ENCODE data around the gene CMC2. TPM values are rescaled to one million over a fixed set of nuclear protein-coding genes. Genes with fewer than 3 reads are reported as not detected.

CMC2 gene
- total and polyA plus RNA-seq, 2 of the 13 experiments (the other 11 are each of a cell fraction or from before 2014, with no cell fraction given), result 116 to 129 TPM

DNA sequence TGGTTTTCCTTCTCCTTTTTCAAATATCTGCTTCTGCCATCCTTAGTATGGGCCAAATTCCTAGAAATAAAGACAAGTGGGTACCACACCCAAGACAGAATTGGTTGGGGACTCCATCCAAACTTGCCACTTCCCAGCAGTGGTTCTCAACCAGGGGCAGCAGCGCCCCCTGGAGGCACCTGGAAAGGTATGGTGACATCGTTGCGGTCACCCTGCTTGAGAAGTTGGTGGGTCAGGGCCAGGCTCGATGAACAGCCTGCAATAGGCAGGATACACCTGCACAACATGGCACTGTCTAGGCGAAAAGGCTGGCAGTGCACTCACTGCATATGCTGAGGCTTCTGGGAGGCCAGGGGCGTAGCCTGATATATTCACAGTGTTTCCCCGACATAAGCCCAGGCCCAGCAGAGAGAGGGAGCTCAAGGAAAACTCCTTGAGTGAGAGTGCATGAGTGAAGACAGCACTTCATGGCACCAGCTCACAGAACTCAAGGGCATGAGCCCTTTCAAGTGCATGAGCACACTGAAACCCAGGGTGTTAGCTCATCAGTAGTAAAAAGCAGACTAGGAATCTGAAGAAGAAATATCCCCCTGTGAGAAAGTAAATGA is 57.7 kb downstream of the CMC2 start (continued):
- TF ChIP-seq, protein P1, sequence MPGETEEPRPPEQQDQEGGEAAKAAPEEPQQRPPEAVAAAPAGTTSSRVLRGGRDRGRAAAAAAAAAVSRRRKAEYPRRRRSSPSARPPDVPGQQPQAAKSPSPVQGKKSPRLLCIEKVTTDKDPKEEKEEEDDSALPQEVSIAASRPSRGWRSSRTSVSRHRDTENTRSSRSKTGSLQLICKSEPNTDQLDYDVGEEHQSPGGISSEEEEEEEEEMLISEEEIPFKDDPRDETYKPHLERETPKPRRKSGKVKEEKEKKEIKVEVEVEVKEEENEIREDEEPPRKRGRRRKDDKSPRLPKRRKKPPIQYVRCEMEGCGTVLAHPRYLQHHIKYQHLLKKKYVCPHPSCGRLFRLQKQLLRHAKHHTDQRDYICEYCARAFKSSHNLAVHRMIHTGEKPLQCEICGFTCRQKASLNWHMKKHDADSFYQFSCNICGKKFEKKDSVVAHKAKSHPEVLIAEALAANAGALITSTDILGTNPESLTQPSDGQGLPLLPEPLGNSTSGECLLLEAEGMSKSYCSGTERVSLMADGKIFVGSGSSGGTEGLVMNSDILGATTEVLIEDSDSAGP (CRISPR knock-in tag; IDR thresholded peaks at IDR 0.05; ENCODE audit: borderline replicate concordance), result no peak
- TF ChIP-seq NFATC3 (CRISPR knock-in tag; IDR thresholded peaks at IDR 0.05) (no peak), GABPB1 (CRISPR knock-in tag; IDR thresholded peaks at IDR 0.05) (peak; percentile 37; the same call in 1 of the 2 replicates), ZNF563 (CRISPR knock-in tag; IDR thresholded peaks at IDR 0.05) (no peak), ZNF772 (CRISPR knock-in tag; IDR thresholded peaks at IDR 0.05) (no peak), ERF (CRISPR knock-in tag; IDR thresholded peaks at IDR 0.05) (peak; percentile 45; the same call in 1 of the 2 replicates), ZNF30 (CRISPR knock-in tag; IDR thresholded peaks at IDR 0.05) (no peak), ATF7 (IDR thresholded peaks at IDR 0.05) (no peak), ATF7 (CRISPR knock-in tag; IDR thresholded peaks at IDR 0.05) (no peak), ZMYM4 (CRISPR knock-in tag; IDR thresholded peaks at IDR 0.05) (peak; percentile 51; the same call in 1 of the 2 replicates), MIXL1 (CRISPR knock-in tag; IDR thresholded peaks at IDR 0.05) (no peak), CBX1 (IDR thresholded peaks at IDR 0.05; ENCODE audit: low read depth) (no peak), EEA1 (CRISPR knock-in tag; IDR thresholded peaks at IDR 0.05; ENCODE audit: borderline replicate concordance) (no peak), ADNP (CRISPR knock-in tag; IDR thresholded peaks at IDR 0.05) (no peak), ZNF704 (CRISPR knock-in tag; IDR thresholded peaks at IDR 0.05; ENCODE audit: borderline replicate concordance) (no peak), ZNF552 (CRISPR knock-in tag; IDR thresholded peaks at IDR 0.05; ENCODE audit: borderline replicate concordance) (no peak), KDM5A (IDR thresholded peaks at IDR 0.05; ENCODE audit: borderline replicate concordance, low read length) (no peak), ZEB1 (IDR thresholded peaks at IDR 0.05; ENCODE audit: insufficient replicate concordance, low read depth) (no peak), TMF1 (CRISPR knock-in tag; IDR thresholded peaks at IDR 0.05; ENCODE audit: low read depth) (peak; percentile 66; the same call in 1 of the 2 replicates), TCF12 (IDR thresholded peaks at IDR 0.05) (no peak), TCF12 (CRISPR knock-in tag; IDR thresholded peaks at IDR 0.05) (no peak), SIX1 (CRISPR knock-in tag; IDR thresholded peaks at IDR 0.05; ENCODE audit: borderline replicate concordance) (no peak), TAF1 (CRISPR knock-in tag; IDR thresholded peaks at IDR 0.05) (no peak), ZBTB43 (CRISPR knock-in tag; conservative IDR thresholded peaks at IDR 0.05) (no peak), MTF2 (CRISPR knock-in tag; IDR thresholded peaks at IDR 0.05; ENCODE audit: borderline replicate concordance) (no peak), ZNF280B (CRISPR knock-in tag; IDR thresholded peaks at IDR 0.05; ENCODE audit: borderline replicate concordance) (no peak)
